Astrocyte (in vitro differentiated cells and primary cell): ENCODE data around the gene CRAT.

Experiments used
- CTCF ChIP-seq: IDR thresholded peaks from 2 replicates; pipeline ENCODE4 v1.5.1; 2011; ENCODE audit warnings: low read depth, mild to moderate bottlenecking, inconsistent platforms, low read length, moderate library complexity; ENCODE audit not compliant: insufficient read depth
- EZH2 ChIP-seq: IDR thresholded peaks from 2 replicates; pipeline ENCODE4 v1.6.1; 2012; ENCODE audit warnings: mild to moderate bottlenecking, low read length, inconsistent platforms; ENCODE audit not compliant: insufficient read depth

- TF ChIP-seq CTCF (no peak), EZH2 (no peak)
Measured at GRCh38 chr9:129149442-129149841, 38.8 kb upstream of the CRAT start.
